ENCODE data around the gene APP. TPM values are rescaled to one million over a fixed set of nuclear protein-coding genes. Genes with fewer than 3 reads are reported as not detected.

The APP gene
- total RNA-seq, 1 donor from 2014 or later, result 857 TPM

DNA sequence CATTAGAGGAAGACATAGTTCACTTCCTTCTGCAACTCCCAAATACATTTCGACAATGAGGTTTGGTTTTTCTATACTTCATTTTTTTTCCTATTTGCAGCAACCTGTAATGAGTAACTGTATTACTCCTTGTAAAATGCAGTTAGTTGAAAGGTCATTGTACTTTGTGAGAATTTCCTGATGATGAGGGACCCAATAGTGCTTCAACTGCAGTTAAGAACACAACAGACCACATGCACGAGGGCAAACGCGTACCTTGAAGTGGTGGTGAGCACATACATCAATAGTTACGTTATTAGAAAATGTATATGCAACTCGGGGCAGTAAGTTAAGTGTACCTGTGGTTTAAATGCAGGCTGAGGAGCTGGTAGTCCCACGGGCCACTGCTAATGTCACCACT lies 264.0 kb downstream of the APP start:
- DNase-seq (ENCODE audit: low spot score), result no peak

DNA sequence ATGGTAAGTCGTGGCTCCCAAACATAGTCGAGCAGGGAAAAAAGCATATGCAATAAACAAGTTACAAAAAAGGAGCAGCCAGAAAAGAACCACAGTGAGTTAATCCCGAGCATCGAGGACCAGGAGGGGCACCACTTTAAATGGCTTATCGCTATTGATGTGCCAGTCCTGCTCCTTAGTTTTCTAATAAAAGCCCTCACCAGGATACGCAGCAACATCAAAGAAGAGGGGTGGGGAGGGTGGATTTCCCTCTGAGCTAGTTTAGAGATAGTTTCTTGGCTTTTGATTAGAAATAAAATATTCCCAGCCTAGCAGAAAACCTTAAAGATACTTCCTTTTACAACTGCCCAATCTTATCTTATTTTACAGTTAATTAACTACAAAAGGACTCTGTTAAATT lies 265.4 kb downstream of the APP start:
- DNase-seq (ENCODE audit: low spot score), result no peak

DNA sequence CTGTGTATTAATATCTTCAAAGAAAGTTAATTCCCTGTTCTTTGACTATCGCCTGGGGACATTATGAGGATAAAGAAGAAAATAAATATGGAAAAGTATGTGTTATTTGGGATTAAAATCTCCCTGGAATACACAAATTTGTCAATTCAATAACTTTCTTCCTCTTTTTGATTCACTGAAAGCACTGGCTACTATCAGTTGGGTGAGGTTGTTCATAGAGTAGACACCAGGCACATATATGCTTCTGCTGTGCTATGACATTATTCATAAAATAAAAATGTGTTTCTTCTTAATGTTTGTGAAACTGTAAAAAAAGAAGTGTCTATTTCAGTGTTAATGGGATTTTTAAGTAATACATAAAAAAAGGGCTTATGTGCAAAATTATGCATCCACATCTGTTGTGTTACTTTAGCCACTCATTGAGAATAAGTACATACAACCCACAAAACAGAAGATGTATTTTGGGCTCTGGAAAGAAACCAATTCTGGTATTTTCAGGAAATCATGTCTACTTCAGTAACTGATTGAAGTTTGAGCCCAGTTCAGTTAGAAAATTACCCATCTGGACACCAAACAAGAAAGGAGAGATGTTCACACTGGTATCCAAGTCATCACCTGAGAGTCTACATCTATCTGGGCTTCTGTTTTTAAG lies 266.4 kb downstream of the APP start:
- no peak for DNase-seq (ENCODE audit: low spot score)

DNA sequence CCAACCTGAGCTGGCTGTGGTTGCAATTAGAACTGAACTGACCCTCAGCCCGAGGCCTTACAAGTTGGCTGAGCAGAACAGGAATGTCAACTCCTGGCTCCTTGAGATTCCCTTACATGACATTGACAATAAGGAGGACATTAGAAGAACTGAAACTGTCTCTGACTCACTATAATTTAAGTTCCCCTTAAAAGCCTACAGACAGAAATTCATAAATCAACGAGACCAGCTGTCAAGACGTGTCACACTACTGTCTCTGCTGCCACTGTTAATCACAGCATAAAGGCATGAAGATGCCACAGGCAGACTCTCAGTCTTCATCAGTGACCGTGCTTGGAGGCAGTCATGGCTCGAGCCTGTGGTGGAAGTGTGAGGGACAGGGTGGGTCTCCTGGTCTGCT lies 267.0 kb downstream of the APP start:
- DNase-seq (ENCODE audit: low spot score), result no peak

DNA sequence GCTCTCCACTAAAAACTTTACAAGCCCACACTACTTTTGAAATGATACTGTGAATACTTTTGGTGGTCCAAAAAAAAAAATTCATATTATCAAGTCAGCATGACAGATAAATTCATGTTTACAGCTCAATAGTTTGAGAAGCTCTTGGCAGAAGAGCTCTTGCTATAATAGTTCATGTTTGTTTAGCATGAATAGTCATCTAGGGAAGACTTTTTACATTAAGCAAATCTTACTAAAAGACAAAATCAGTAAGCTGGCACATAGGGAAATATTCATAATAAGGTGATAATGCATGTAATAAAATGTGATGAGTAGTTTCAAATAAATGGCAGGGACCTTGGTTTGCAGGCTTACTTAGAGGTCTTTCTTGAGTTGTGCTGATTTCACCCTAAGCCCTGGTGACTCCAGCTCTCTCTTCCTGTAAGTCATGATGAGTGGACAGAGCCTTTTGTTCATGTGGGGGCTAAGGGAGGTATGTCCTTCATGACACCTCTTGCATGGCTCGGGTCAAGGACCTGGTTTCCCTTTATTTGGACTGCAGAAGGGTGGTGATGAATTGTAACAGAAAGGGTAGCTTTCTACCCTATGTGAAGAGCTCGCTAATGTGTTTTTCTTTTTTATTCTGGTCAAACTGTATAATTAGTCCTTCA lies 269.1 kb downstream of the APP start:
- DNase-seq (ENCODE audit: low spot score), result no peak

DNA sequence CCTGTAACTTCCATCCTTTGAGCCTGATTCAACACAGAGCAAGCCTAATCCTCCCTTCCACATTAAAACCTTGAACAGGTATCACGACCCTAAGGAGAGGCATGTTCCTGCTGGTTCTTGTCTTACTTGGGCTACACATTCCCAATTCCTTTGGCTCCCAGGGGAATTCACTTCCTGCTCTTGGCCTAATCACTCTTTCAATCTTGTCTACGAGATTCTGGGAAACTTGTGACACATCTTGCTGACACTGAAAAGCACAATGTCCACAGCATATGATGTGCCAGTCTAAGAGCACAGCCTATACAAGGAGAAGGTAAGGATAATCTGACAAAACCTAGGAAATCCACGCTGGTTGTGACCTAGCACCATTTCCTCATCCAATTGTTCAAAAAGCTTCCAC lies 271.9 kb downstream of the APP start:
- no peak for DNase-seq (ENCODE audit: low spot score)

DNA sequence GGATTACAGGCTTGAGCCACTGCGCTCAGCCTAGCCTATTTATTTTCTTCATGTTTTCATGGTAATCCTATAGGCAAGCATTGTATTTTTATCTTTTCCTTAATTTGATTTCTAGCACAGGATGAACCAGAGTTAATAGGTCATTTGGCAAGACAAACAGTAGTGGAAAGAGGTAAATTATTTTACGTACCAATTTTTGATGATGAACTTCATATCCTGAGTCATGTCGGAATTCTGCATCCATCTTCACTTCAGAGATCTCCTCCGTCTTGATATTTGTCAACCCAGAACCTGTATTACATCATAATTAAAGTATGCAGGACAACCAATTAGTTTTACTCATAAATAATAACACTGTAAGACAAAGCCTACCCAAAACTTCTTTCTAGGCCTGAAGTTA lies 273.2 kb downstream of the APP start:
- DNase-seq (ENCODE audit: low spot score), result no peak

DNA sequence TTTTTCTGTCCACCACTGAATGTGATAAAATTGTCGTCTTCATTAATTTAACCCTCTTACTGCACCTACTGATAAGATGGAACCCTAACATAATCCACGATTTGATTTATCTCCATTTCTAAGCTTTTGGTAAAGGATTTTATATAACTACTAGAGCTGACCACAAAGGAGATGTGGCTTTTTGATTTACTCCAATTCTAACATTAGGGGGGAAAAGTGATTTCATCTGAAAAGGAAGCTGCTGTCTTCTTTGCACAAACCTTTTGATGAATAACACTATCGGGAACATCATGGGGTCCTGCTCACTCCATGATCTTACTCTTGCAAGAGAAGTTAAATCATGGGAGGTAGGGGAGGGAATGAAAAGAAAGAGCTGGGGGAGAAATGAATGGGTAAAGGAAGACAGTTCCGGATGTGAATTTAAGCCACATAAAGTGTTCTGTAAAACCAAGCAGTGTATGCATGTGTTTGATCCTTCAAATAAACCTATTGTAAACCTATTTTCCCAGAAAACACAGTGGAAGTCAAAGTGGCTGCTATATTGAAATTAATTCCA lies 274.0 kb downstream of the APP start:
- no peak for DNase-seq (ENCODE audit: low spot score)

DNA sequence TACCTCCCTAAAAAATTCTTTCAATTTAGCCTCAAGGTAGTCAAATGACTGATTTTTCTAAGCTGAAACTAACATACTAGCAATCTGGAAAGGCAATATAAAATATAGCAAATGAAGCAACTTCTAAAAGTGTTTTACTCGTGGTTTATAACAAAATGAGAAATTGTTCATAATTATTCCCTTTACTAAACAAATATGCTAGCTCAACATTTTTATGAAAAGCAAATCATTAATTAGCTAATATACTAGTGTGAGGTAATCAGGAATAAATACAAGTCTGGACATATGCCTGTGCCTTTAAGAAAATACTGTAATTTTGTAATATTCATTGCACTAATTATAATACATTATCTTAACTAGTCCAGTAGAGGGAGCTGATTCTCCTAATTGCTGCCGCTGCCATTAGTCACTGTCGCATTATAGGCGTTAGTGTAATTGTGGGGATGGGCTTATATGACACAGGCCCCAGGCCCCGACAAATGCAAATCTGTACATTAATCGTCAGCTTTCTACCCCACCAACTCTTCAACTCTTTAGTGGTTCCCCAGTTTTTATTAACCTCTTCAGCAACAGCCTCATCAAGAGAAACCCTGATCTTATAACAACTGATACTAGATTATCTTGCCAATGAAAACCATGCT lies 274.9 kb downstream of the APP start:
- DNase-seq (ENCODE audit: low spot score), result no peak

DNA sequence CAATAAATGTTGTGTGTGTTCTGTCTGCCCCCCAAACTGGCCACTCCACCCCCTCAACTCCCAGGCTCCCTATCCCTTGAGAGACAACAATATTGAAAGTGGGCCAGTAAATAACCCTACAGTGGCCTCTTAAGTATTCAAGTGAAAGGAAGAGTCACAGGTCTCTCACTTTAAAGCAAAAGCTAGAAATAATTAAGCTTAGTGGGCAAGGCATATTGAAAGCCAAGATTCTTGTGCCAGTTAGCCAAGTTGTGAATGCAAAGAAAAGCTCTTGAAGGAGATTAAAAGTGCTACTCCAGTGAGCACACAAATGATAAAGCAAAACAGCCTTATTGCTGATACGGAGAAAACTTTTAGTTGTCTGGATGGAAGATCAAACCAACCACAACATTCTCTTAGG lies 277.4 kb downstream of the APP start:
- DNase-seq (ENCODE audit: low spot score), result no peak

DNA sequence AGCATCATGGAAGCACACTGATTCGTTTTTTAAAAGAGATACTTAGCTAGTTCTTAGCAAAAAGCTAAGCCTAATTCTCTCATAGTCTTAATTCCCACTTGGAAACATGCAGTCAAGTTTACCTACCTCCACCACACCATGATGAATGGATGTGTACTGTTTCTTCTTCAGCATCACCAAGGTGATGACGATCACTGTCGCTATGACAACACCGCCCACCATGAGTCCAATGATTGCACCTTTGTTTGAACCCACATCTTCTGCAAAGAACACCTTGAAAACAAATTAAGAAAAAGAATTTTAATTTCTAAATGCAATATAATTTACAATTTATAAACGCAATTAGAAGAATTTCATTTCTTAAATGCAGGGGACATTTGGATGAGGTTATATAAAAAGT lies 279.0 kb downstream of the APP start:
- no peak for DNase-seq (ENCODE audit: low spot score)

DNA sequence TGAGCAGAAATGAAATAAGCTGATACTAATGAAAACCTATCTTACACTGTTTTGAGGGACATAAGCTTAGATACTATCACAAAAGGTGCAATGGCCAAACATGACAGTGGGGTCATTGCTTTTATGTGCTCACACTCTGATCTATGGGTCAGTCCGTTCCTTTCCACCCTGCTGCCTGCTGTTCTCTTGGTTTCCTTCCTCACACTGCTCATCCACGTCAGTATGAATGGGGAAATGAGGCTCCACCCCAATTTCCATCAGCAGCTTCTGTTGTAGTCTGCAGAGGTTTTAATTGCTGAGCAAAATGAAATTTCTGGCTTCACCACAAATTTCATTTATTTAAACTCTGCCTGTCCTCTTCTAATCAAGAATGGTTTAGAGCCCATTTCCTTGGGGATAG lies 280.6 kb downstream of the APP start:
- DNase-seq (ENCODE audit: low spot score), result no peak

DNA sequence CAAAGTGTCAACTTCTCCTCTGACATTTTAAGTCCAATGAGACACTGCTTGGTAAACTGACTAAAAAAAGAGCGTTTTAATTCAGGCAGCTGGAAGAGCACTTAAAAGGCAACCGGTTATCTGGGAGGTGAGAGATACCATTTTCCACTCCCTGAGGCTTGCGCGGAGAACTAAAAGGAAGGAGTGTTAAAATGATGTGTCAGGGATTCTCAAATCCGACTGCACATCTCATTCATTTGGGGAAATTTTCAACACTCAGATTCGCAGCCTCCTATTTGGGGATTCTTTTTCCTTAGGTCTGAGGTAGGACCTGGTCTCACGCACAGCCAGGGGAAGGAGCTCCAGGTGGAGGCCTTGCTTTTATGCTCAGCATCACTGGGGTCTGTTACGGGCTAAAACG lies 281.9 kb downstream of the APP start:
- no peak for DNase-seq (ENCODE audit: low spot score)

DNA sequence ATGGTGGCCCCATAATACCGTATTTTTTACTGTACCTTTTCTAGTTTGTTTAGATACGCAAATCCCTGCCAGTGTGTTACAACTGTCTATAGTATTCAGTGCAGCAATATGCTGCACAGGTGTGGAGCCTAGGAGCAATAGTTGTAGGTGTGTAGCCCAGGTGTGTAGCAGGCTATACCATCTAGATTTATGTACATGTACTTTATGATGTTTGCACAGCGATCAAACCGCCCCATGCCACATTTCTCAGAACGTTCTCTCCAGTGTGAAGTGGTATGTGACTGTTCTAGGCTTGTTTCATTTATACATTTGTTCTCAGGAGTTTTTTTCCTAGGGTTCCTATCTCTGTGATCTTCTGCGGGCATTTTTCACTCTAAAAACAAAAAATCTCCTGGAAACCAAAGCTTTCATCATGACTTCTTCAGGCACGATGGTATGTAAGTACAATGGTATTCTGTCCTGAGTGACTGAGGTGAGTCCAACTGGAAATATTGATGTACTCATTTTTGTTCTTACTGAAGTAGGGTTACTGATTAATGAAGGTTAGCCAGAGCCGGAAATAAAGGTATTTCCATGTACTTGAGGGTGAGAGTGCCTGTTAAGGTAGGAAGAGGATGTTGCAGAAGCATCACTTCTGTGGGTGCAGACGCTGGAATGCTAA lies 282.8 kb downstream of the APP start:
- DNase-seq (ENCODE audit: low spot score), result no peak

DNA sequence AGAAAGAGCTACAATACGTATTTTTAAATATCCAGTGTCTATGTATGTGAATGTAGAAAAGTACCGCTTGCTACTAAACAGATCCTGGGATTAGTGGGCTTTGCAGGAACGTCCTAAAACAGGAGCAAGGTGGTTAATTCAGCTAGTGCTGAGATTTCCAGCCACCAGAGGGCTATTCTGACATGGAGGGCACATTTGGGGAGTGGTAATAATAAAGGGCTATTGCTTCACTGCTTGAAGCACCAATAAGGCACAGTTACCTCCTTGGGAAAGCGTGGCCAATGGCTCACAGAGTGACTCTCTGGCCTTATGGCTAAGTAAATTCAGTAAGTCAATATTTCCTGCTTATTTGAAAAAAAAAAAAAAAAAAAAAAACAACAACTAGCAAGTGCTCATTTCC lies 283.4 kb downstream of the APP start:
- no peak for DNase-seq (ENCODE audit: low spot score)

DNA sequence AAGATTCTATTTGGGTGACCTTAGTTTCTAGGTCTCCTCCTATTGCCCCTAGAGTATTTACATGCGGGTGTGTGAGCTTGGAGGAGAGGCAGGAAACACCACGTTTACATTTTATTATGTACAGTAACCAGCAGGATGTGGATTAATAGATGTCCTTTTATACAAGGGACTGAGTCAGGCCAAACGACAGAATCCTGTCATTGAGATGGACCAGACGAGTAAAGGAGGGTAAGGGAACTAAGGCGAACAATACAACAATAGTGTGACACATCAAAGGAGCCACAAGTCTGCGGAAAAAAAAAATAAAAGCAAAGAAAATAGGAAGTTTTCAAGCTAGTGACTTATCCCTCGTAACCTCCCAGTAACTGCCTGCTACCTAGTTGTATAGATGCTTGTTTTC lies 284.7 kb downstream of the APP start:
- DNase-seq (ENCODE audit: low spot score), result no peak

DNA sequence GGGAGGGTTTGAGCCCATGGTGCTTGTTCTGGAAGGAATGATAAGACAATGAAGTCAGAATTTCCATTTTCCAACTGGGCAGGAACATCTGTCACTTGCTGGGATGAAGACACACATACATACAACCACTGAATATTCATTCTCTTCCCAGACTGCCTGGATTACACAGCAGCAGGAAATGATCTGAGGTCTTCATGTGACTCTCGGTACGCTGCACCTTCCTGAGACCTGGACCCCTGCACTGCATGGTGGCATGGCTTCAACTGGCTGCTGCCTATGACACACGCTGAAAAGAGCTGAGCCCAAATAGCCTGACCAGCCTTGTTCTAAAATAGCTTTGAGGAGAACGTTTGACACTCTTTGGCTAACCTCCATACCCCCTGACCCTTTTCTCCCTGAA lies 285.2 kb downstream of the APP start:
- DNase-seq (ENCODE audit: low spot score), result no peak

DNA sequence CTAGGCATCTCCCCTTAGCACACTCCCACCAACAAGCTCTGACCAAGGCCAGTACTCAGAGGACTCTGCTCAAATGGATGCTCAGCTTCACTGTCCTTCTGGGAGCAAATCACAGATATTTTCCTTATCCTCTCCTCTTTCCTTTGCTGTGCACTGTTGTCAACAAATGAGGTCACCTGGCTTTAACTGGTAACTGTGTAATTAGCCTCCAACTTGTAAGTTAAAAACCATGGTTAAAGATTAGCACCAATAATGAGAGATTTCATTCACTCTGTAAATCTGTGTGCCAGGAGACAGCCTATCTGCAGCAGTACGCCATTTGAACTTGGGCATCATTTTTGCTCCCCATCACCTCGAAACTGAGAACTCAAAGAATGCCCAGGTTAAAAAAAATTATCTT lies 286.3 kb downstream of the APP start:
- DNase-seq (ENCODE audit: low spot score), result no peak

DNA sequence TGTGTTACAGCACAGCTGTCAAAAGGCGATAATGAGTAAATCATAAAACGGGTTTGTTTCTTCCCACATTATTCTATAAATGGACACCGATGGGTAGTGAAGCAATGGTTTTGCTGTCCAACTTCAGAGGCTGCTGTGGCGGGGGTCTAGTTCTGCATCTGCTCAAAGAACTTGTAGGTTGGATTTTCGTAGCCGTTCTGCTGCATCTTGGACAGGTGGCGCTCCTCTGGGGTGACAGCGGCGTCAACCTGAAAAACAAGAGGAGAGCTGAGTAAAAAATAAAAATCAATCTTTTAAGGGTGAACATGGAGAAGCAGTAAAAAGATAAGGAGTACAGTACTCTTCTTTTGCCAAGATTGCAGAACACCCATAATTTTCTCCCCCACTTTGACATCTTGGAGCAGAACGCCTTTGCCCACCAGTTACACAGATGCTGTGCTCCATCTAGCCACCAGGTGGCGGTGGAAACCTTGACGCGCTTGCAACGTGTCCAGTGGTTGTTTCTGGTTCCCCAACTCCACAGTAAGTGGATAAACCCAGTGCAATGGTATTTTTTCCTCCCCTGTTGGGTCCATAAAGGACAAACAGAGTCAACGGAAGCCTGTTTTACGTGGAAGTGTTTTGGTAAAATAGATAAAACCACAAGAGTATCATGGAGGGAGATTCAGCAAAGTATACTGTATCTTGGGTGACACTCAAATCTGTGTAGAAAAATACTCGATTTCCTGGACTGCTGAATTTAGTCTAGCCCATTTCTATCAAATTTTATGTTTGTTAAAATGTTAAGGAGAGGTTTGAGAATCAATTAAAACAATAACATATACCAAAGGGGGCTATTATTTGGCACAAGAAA lies 288.8 kb downstream of the APP start:
- peak; percentile 62 for DNase-seq (ENCODE audit: low spot score)

DNA sequence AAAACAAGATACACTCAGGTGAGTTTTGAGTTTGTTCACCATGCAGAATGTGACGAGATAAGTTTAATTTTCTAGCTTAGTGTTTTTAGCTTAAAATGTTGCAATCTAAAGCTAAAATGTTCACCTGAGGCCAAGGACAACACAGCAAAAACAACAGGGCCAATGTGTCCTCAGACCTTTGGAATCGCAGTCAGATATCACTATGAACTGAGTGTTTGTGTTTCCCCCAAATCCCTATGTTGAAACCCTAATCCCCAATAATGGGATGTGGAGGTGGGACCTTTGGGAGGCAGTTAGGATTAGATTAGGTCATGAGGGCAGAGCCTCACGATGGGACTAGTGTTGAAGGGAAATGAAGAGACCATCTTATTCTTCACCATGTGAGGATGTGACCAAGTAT lies 291.4 kb downstream of the APP start:
- DNase-seq (ENCODE audit: low spot score), result no peak

DNA sequence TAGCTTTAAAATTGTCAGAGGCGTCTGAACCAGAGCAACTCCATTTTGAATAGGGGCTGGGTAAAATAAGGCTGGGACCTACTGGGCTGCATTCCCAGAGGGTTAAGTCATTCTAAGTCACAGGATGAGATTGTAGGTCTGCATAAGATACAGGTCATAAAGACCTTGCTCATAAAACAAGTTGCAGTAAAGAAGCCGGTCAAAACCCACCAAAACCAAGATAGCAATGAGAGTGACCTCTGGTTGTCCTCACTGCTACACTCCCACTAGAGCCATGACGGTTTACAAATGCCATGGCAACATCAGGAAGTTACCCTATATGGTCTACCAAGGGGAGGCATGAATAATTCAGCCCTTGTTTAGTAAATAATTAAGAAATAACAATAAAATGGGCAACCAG lies 292.2 kb downstream of the APP start:
- DNase-seq (ENCODE audit: low spot score), result no peak

DNA sequence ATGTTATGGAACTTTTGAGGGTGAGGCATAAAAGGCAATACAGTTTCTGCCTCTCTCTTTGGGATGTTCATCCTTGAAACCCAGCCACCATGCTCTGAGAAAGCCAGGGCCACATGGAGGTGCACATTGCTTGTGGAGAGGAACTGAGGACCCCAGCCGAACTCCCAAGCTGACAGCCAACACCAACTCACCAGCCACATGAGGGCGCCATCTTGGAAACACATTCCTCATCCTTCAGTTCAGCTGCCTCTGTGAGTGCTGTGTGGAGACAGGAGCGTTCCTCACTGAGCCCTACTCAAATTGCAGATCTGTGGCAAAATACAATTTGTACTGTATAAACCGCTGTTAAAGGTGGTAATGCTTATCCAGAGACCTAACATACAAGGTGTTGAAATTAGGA lies 298.3 kb downstream of the APP start:
- DNase-seq (ENCODE audit: low spot score), result no peak
